ENCODE data around the gene CSPG5.

The CSPG5 gene

DNA sequence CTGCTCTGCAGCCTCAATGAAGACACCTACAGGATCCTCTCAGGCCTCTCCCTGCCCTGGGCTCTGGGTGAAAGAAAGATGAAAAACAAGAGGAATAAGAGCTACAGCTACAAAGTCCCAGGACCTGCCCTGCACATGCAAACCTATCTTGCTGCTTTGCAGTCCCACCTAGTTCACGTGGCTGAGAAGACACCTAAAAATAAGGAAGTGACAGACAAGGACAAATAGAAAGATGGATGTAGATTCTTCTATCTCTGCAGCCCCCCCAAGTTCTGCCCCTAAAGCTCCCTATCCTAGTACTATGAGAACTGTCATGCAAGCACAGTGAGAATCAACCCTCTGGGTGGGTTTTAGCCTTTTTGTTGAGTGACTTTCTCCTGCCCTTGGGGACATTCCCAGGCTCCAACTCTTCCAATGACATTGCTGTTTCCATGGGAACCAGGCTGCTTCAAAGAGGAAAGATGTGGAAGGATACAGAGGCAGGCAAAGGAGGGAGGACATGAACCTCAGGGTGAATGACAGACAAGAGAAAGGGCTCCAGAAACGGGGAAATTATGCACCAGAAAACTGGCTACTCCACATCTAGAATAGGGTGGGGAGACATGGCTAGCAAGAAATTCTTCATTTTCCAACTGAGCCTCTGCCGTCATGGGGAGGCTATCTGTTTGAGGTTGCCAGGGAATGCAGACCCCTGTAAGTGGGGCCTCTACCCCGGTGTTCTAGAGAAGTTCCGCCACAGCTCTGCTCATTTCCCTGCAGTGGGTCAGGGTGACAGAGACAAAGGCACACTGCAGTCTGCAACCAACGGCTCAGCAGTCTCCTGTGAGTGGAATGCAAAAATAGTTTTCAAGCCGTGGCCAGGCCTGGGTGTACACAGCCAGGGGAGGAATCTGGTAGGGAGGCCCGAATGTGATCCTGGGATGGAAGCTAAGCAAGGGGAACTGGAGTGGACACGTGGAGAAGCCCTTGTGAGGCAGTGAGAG, 5.2 kb downstream of the CSPG5 start:
- no peaks in the 10 kb centered on the region for H3K36me3 Mint-ChIP-seq
- no peaks in the 10 kb centered on the region for H3K4me1 Mint-ChIP-seq (ENCODE audit: low read depth)
- no peaks in the 10 kb centered on the region for H3K9me3 Mint-ChIP-seq (ENCODE audit: low read depth)
- no peak overlapping the region for H3K27ac Mint-ChIP-seq
- peaks cover 13% of the 10 kb centered on the region for H3K27me3 Mint-ChIP-seq
- H3K4me3 Mint-ChIP-seq = no peak overlapping the region

DNA sequence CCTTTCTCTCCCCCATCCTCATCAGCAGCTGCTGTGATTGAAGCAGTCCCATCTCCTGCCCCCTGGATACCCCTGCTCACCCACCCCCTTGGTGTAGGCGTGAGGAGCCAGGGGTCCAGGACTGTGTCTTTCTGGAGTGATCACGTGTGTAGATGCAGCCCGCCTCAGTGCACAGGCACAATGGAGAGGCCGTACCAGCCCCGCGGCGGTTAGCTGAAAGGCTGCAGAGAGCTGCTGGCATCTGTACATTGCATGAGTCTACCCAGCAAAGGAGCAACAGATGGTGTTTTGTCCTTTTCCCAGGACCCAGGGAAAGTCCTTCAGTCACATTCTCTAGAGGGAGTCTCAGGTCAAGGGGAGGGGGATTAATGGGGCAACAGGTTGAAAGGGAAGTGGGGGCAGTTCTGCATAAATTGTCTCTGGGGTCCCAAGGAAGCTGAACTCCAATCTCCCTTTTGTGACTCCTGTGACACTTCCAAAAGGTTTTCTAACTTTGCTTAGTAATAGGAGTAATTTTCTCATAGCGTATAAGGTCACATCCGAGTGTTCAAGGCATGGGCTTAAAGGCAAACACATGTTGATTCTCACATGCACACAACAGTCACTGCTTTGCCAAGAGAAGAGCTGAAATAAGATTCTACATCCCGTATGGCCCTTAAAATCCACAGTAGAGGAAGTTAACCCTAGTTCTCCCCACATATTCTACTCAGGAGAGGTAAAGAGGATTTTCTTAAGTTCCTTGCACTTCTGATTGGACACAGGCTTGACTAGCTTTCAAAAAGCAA, 7.1 kb downstream of the CSPG5 start:
- Mint-ChIP-seq H3K27ac (no peak overlapping the region), H3K36me3 (no peaks in the 10 kb centered on the region), H3K9me3 (ENCODE audit: low read depth) (no peaks in the 10 kb centered on the region), H3K4me1 (ENCODE audit: low read depth) (no peaks in the 10 kb centered on the region), H3K27me3 (peaks cover 13% of the 10 kb centered on the region), H3K4me3 (no peak overlapping the region)

DNA sequence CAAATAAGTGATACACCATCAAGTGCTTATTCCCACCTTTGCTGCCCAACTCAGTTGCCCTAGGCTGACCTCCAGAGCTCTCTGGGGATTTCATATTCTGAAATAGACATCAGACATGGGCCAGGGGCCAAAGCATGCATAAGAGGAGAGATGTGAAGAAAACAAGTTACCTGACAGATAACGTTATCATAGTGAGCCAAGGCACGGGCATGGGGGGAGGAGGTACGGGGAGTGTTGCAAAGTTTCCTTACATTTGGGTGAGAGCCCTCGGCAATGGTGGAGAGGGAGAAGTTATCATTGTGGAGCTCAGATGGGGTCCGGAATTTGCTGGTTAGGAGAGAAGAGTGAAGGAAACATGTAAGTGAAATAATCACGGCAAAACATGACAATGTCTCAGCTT, 9.8 kb downstream of the CSPG5 start:
- no peaks in the 10 kb centered on the region for H3K9me3 Mint-ChIP-seq (ENCODE audit: low read depth)
- H3K36me3 Mint-ChIP-seq = no peaks in the 10 kb centered on the region
- H3K27ac Mint-ChIP-seq = no peak overlapping the region
- H3K27me3 Mint-ChIP-seq = peaks cover 12% of the 10 kb centered on the region
- no peak overlapping the region for H3K4me3 Mint-ChIP-seq
- no peaks in the 10 kb centered on the region for H3K4me1 Mint-ChIP-seq (ENCODE audit: low read depth)

DNA sequence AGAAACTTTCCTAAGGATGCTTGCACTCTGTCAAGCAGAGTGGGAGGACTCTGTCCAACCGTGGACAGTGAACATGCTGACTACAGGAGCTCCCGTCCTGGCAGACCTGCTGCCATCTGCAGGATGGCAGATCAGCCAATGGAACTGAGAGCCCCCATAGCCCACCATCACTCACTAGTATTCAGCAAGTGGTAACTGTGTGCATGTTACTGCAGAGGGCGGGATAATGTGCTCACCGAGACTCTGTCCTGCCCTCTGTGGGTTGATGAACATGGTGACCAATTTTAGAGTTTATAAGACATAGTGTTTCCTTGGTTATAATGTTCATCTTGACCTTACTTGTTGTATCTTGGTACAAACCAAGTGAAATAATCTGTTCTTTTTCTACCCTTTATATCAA, 11.5 kb downstream of the CSPG5 start:
- Mint-ChIP-seq H3K4me3 (no peak overlapping the region), H3K27ac (no peak overlapping the region), H3K27me3 (peaks cover 5% of the 10 kb centered on the region), H3K4me1 (ENCODE audit: low read depth) (no peaks in the 10 kb centered on the region), H3K9me3 (ENCODE audit: low read depth) (no peaks in the 10 kb centered on the region), H3K36me3 (no peaks in the 10 kb centered on the region)

DNA sequence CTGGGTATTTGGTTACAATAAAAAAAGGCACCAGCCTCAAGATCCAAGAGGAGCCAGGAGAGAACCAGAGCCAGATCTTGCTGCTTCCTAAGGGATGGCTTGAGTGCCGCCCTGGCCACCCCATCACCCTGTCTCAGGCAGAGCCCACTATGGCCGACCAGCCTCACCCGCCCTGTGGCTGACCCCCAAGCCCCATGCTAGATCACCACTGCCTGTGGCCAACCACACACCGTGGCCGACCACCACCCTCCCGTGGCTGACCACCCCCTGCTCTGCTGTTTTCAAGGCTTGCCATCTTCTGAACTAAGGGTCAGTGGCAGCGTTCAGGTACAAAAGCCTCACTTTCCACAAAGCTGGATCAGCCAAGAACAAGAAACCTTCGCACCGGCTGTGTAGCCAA, 12.0 kb downstream of the CSPG5 start:
- no peak overlapping the region for H3K27ac Mint-ChIP-seq
- no peak overlapping the region for H3K4me3 Mint-ChIP-seq
- H3K27me3 Mint-ChIP-seq = peaks cover 2% of the 10 kb centered on the region
- no peaks in the 10 kb centered on the region for H3K4me1 Mint-ChIP-seq (ENCODE audit: low read depth)
- no peaks in the 10 kb centered on the region for H3K9me3 Mint-ChIP-seq (ENCODE audit: low read depth)
- H3K36me3 Mint-ChIP-seq = no peaks in the 10 kb centered on the region

DNA sequence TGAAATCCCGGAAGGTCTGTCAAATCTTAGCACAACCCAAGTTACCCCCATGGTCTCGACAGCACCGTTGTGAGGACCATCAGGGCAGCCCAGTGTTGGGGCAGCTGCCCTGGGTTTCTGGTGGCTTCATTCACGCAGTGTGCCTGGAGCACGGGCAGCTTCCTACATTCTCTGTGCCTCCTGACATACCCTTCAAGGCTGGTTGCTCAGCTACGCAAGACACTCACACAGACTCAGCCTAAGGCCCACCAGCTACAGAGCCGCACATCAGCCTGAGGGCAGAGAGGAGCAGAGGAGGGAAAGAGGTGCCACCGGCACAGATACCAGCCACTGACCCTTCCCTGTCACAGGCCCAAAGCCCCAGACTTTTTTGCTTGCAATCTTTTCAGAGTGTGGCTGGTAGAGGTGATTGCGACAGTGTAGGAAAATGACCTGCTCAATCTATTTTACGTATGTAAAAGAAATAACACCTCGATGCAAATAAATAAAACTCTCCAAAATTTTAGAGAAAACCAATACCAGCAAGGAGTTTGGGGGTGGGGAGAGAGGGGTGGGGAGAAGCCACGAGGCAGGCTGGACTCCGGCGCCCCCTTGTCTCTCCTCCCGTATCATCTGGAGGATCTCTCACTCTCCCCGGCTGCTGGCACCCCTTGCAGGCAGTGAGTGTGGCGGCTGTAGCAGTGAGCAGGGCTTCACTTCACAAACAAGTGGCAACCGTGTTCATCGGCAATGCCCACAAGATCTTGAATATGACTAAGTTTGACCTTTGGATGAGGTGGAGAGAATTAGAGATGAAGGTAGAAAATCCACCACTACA, 12.7 kb downstream of the CSPG5 start:
- peaks cover 2% of the 10 kb centered on the region for H3K27me3 Mint-ChIP-seq
- H3K9me3 Mint-ChIP-seq (ENCODE audit: low read depth) = no peaks in the 10 kb centered on the region
- no peak overlapping the region for H3K4me3 Mint-ChIP-seq
- H3K27ac Mint-ChIP-seq = no peak overlapping the region
- H3K36me3 Mint-ChIP-seq = no peaks in the 10 kb centered on the region
- no peaks in the 10 kb centered on the region for H3K4me1 Mint-ChIP-seq (ENCODE audit: low read depth)

DNA sequence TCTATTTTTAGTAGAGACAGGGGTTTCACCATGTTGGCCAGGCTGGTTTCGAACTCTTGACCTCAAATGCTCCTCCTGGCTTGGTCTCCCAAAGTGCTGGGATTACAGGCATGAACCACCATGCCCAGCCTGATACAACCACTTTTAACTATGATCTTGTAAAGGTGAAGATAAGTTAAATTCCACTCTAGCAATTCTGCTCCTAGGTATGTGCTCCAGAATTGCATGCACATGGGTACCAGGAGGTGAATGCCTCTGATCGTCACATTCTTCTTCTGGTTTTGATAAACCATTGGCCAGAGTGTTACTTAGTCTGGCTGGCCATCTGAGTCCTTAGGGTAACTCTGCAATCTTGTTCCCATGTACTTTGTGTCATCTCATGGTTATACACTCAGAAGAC, 22.3 kb downstream of the CSPG5 start:
- H3K36me3 Mint-ChIP-seq = peaks cover 2% of the 10 kb centered on the region
- H3K27ac Mint-ChIP-seq = no peak overlapping the region
- no peaks in the 10 kb centered on the region for H3K4me1 Mint-ChIP-seq (ENCODE audit: low read depth)
- H3K27me3 Mint-ChIP-seq = peaks cover 3% of the 10 kb centered on the region
- H3K9me3 Mint-ChIP-seq (ENCODE audit: low read depth) = no peaks in the 10 kb centered on the region
- H3K4me3 Mint-ChIP-seq = no peak overlapping the region

DNA sequence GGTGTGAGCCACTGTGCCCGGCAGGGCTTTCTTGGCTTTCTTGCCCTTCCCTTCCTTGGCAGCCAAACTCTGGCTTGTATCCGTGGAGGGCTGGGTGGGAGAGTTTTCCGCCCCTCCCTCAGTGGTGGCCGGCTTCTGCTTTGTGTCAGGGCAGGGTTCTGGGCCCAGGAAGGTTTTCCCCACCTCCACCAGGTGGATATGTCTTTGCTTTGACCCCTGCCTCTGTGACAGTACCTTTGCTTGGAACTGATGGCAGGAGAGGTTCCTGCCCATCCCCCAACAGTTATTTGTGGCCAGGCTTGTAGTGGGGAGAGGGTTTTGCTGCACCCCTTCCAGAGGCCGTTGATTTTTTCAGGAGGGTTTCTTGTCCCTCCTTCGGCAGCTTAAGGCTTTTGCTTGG, 24.3 kb downstream of the CSPG5 start:
- H3K27me3 Mint-ChIP-seq = peaks cover 9% of the 10 kb centered on the region
- H3K4me3 Mint-ChIP-seq = no peak overlapping the region
- no peaks in the 10 kb centered on the region for H3K9me3 Mint-ChIP-seq (ENCODE audit: low read depth)
- no peaks in the 10 kb centered on the region for H3K4me1 Mint-ChIP-seq (ENCODE audit: low read depth)
- H3K36me3 Mint-ChIP-seq = peaks cover 2% of the 10 kb centered on the region
- no peak overlapping the region for H3K27ac Mint-ChIP-seq

DNA sequence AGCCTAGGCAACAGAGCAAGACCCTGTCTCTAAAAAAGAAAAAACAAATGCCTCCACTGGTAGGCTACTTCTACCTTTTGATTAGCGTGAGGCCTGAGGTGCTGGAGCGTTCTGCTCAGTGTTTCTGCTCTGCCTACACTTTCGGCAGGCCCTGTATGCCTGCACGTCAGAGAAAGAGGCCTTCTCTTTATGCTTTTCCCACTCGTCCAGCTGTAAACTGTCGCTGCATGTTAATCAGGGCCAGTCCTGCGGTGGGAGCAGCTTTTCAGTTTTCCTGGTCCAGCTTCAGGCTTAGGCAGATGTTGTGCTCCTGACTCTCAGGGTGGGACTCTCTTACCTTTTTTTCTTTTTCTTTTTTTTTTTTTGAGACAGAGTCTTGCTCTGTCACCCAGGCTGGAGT, 25.3 kb downstream of the CSPG5 start:
- Mint-ChIP-seq H3K4me3 (no peak overlapping the region), H3K4me1 (ENCODE audit: low read depth) (no peaks in the 10 kb centered on the region), H3K36me3 (peaks cover 2% of the 10 kb centered on the region), H3K27me3 (peaks cover 9% of the 10 kb centered on the region), H3K27ac (no peak overlapping the region), H3K9me3 (ENCODE audit: low read depth) (no peaks in the 10 kb centered on the region)

DNA sequence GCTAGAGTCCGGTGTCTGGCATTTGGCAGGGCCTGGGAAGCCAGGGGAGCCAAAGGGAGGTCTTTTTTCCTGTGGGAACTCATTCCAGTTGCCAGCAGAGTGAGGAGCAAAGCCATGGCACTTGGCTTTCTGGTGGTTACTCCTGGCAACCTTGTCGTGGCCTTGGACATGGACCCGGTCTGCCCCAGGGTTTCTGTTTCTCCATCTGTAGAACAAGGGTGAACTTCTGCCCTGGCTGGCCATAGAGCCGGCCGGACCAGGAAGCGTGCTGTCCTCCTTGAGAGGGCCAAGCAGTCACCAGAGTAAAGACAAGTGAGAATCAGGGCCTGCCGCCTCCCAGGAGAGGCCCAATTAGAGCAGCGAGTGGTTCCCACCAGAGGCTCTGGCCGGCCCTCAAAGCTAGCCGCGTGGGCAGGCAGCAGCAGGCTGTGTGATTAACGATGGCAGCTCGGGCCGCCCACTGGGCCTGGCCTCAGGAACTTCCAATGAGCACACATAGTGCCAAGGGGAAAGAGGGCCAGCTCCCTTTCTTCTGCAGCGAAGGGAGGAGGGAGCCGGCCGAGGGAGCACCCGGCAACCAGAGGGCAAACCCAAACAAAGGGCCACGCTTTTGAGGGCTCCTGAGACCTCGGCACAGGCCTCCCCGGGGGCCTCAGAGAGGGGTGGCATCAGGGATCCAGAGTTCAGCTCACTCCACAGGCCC, 36.0 kb downstream of the CSPG5 start:
- H3K27ac Mint-ChIP-seq = no peak overlapping the region
- H3K4me3 Mint-ChIP-seq = no peak overlapping the region
- peaks cover 4% of the 10 kb centered on the region for H3K27me3 Mint-ChIP-seq
- no peaks in the 10 kb centered on the region for H3K36me3 Mint-ChIP-seq
- H3K4me1 Mint-ChIP-seq (ENCODE audit: low read depth) = no peaks in the 10 kb centered on the region
- no peaks in the 10 kb centered on the region for H3K9me3 Mint-ChIP-seq (ENCODE audit: low read depth)

DNA sequence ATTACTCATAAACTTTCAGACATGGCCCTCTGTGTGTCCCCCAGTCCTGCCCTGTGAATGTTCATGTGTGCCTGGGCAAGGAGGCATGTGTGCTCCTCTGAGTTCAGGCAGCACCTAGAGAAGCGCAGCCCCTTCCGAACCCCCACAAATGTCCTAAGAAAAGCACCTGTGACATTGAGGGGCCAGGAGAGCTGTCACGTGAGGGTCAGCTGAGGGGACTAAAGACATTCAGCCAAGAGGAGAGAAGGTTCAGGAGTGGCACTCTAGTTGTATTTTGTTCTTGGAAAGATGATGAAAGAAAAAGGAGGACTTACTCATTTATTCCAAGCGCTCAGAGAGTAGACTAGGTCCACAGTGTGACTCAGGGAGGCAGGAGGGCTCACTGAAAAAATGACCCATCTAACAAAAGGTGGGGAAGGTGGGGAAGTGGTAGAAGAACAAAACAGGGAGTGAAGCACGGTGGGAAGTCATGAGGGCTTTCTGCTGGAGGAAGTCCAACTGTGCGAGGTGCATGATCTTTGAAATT, 37.0 kb downstream of the CSPG5 start:
- Mint-ChIP-seq H3K4me1 (ENCODE audit: low read depth) (no peaks in the 10 kb centered on the region), H3K9me3 (ENCODE audit: low read depth) (no peaks in the 10 kb centered on the region), H3K27ac (no peak overlapping the region), H3K36me3 (no peaks in the 10 kb centered on the region), H3K4me3 (no peak overlapping the region), H3K27me3 (peaks cover 4% of the 10 kb centered on the region)

DNA sequence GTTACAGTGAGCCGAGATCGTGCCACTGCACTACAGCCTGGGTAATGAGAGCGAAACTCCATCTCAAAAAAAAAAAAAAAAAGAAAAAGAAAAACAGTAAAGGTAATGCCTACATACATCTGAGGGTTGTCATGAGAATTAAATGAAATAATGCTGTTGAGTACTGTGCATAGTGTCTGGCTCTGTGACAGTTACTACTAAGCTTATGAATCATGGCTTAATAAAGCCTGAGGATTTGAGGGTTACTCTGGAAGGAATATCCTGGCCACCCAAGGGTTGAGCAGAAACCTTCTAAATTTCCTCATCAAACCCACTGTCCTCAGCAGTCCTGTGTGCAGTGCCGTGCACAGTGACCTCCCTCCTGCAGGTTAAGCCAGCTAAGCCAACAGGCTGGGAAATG, 38.4 kb downstream of the CSPG5 start:
- no peaks in the 10 kb centered on the region for H3K36me3 Mint-ChIP-seq
- H3K4me3 Mint-ChIP-seq = no peak overlapping the region
- H3K9me3 Mint-ChIP-seq (ENCODE audit: low read depth) = no peaks in the 10 kb centered on the region
- no peaks in the 10 kb centered on the region for H3K4me1 Mint-ChIP-seq (ENCODE audit: low read depth)
- peaks cover 4% of the 10 kb centered on the region for H3K27me3 Mint-ChIP-seq
- no peak overlapping the region for H3K27ac Mint-ChIP-seq

DNA sequence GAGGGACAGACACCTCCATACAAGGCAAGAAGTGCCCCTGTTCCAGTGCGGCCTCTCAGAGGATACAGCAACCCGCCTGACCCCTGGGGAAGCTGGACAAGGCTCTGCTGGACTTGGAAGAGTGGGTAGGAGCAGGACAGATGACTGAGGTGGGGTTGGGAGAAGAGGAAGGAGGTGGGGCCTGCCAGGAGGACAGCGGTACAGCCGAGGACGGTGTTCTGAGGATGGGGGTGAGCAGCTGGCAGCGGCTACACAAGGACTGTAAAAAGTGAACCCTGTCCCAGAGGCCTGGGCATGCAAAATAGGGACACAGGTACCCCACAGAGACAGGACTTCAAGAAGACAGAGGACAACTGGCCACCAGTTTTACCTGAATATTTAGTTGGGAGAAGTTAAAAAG, 41.7 kb downstream of the CSPG5 start:
- Mint-ChIP-seq H3K36me3 (no peaks in the 10 kb centered on the region), H3K4me3 (no peak overlapping the region), H3K4me1 (ENCODE audit: low read depth) (no peaks in the 10 kb centered on the region), H3K9me3 (ENCODE audit: low read depth) (no peaks in the 10 kb centered on the region), H3K27ac (no peak overlapping the region), H3K27me3 (peaks cover 4% of the 10 kb centered on the region)

DNA sequence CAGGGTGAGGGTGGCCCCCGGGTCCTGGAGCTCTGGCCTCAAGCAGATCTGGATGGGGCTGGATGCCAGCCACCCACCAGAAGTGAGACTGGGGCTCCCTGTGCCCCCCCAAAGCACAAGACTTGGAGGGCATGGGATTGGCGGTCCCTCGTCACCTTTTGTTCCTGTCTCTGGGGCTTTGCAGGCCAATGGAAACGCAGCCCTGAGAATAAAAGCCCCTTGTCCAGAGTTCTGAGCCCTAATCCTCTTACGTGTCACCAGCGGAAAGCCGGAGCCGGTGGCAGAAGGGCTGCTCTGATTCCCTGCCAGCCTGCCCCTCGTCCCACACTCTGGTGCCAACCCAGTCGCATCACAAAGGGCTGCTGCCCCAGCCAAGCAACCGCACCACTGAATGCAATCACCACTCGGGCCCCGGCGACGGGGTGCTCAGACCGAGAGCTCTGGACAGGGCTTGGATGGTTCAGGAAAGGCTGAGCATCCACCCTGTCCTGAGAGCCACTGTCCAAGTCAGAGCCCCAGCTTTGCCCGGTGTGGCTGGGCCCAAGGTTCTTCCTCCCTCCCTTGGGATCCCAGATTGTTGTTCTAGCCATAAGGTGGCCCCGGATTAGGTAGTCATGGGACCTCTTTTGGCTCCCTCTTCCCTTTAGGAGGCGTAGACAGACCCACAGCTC, 42.3 kb downstream of the CSPG5 start:
- H3K36me3 Mint-ChIP-seq = no peaks in the 10 kb centered on the region
- H3K4me3 Mint-ChIP-seq = no peak overlapping the region
- no peaks in the 10 kb centered on the region for H3K4me1 Mint-ChIP-seq (ENCODE audit: low read depth)
- H3K27ac Mint-ChIP-seq = no peak overlapping the region
- H3K9me3 Mint-ChIP-seq (ENCODE audit: low read depth) = no peaks in the 10 kb centered on the region
- peaks cover 4% of the 10 kb centered on the region for H3K27me3 Mint-ChIP-seq
